ENCODE data around the gene SLC4A11. TPM values are rescaled to one million over a fixed set of nuclear protein-coding genes. Genes with fewer than 3 reads are reported as not detected.
"Not testable (repeated sequence)": the region's sequence is repeated elsewhere in the genome, so short reads cannot be mapped to it uniquely, and the experiment has no call there.

Gene SLC4A11
- total RNA-seq, 1 donor from 2014 or later = under 0.01 TPM

GRCh38 chr20:3183896-3184612 is 54.9 kb downstream of the SLC4A11 start:
- no peaks in the 10 kb centered on the region for H3K4me1 ChIP-seq (ENCODE audit: control insufficient read depth in 3 of 3, insufficient read depth in 3 of 3, low read length in 3 of 3)
- H3K27ac ChIP-seq (ENCODE audit: low read depth, low read length) = no peak overlapping the region
- H3K27me3 ChIP-seq (ENCODE audit: control insufficient read depth in 3 of 3, insufficient read depth in 3 of 3, low read length in 3 of 3) = no peaks in the 10 kb centered on the region
- H3K4me3 ChIP-seq (ENCODE audit: low read length in 3 of 3) = no peak overlapping the region
- peaks cover 0 to 4% (median 2%) of the 10 kb centered on the region in 3 donors for H3K36me3 ChIP-seq (ENCODE audit: control insufficient read depth in 3 of 3, insufficient read depth in 3 of 3, low read length in 3 of 3)
- H3K9ac ChIP-seq (ENCODE audit: low read depth in 1 of 3, low read length in 3 of 3) = no peak overlapping the region
- H3K9me3 ChIP-seq (ENCODE audit: control insufficient read depth in 3 of 3, low read length in 3 of 3) = no peaks in the 10 kb centered on the region

GRCh38 chr20:3182429-3182828 is 56.6 kb downstream of the SLC4A11 start:
- H3K9me3 ChIP-seq (ENCODE audit: control insufficient read depth in 3 of 3, low read length in 3 of 3); H3K36me3 ChIP-seq (ENCODE audit: control insufficient read depth in 3 of 3, insufficient read depth in 3 of 3, low read length in 3 of 3); H3K4me3 ChIP-seq (ENCODE audit: low read length in 3 of 3); H3K27ac ChIP-seq (ENCODE audit: low read depth, low read length); H3K9ac ChIP-seq (ENCODE audit: low read depth in 1 of 3, low read length in 3 of 3); H3K27me3 ChIP-seq (ENCODE audit: control insufficient read depth in 3 of 3, insufficient read depth in 3 of 3, low read length in 3 of 3); H3K4me1 ChIP-seq (ENCODE audit: control insufficient read depth in 3 of 3, insufficient read depth in 3 of 3, low read length in 3 of 3): not testable (repeated sequence)

GRCh38 chr20:3181270-3181669 is 57.7 kb downstream of the SLC4A11 start:
- H3K27ac ChIP-seq (ENCODE audit: low read depth, low read length) = no peak overlapping the region
- H3K9me3 ChIP-seq (ENCODE audit: control insufficient read depth in 3 of 3, low read length in 3 of 3) = no peaks in the 10 kb centered on the region
- H3K9ac ChIP-seq (ENCODE audit: low read depth in 1 of 3, low read length in 3 of 3) = no peak overlapping the region
- no peaks in the 10 kb centered on the region for H3K27me3 ChIP-seq (ENCODE audit: control insufficient read depth in 3 of 3, insufficient read depth in 3 of 3, low read length in 3 of 3)
- H3K4me3 ChIP-seq (ENCODE audit: low read length in 3 of 3) = no peak overlapping the region
- H3K36me3 ChIP-seq (ENCODE audit: control insufficient read depth in 3 of 3, insufficient read depth in 3 of 3, low read length in 3 of 3) = peaks cover 0 to 4% (median 2%) of the 10 kb centered on the region in 3 donors
- H3K4me1 ChIP-seq (ENCODE audit: control insufficient read depth in 3 of 3, insufficient read depth in 3 of 3, low read length in 3 of 3) = no peaks in the 10 kb centered on the region

- H3K9me3 ChIP-seq (ENCODE audit: control insufficient read depth in 3 of 3, low read length in 3 of 3) = no peaks in the 10 kb centered on the region
These were observed 58.7 kb downstream of the SLC4A11 start for GRCh38 chr20:3180319-3180718.

GRCh38 chr20:3177746-3178485 is 61.1 kb downstream of the SLC4A11 start:
- Histone ChIP-seq H3K27ac (ENCODE audit: low read depth, low read length) (no peak overlapping the region), H3K9me3 (ENCODE audit: control insufficient read depth in 3 of 3, low read length in 3 of 3) (no peaks in the 10 kb centered on the region), H3K4me3 (ENCODE audit: low read length in 3 of 3) (no peak overlapping the region), H3K27me3 (ENCODE audit: control insufficient read depth in 3 of 3, insufficient read depth in 3 of 3, low read length in 3 of 3) (peaks cover 0 to 8% (median 0%) of the 10 kb centered on the region in 3 donors), H3K9ac (ENCODE audit: low read depth in 1 of 3, low read length in 3 of 3) (no peak overlapping the region), H3K4me1 (ENCODE audit: control insufficient read depth in 3 of 3, insufficient read depth in 3 of 3, low read length in 3 of 3) (peaks cover 3 to 8% (median 6%) of the 10 kb centered on the region in 3 donors), H3K36me3 (ENCODE audit: control insufficient read depth in 3 of 3, insufficient read depth in 3 of 3, low read length in 3 of 3) (peaks cover 0 to 4% (median 0%) of the 10 kb centered on the region in 3 donors)

More at GRCh38 chr20:3180319-3180718, 58.7 kb downstream of the SLC4A11 start:
- H3K36me3 ChIP-seq (ENCODE audit: control insufficient read depth in 3 of 3, insufficient read depth in 3 of 3, low read length in 3 of 3) = peaks cover 0 to 4% (median 2%) of the 10 kb centered on the region in 3 donors
- H3K9ac ChIP-seq (ENCODE audit: low read depth in 1 of 3, low read length in 3 of 3) = no peak overlapping the region
- H3K27ac ChIP-seq (ENCODE audit: low read depth, low read length) = no peak overlapping the region
- no peak overlapping the region for H3K4me3 ChIP-seq (ENCODE audit: low read length in 3 of 3)
- no peaks in the 10 kb centered on the region for H3K27me3 ChIP-seq (ENCODE audit: control insufficient read depth in 3 of 3, insufficient read depth in 3 of 3, low read length in 3 of 3)
- H3K4me1 ChIP-seq (ENCODE audit: control insufficient read depth in 3 of 3, insufficient read depth in 3 of 3, low read length in 3 of 3) = no peaks in the 10 kb centered on the region

Other genes starting within 250 kb of the SLC4A11 start
- not detected for gene GNRH2, start 195.6 kb downstream of the SLC4A11 start, total RNA-seq
- gene MRPS26, start 193.1 kb downstream of the SLC4A11 start, total RNA-seq = 25.6 TPM
- gene OXT, start 167.6 kb downstream of the SLC4A11 start, total RNA-seq = not detected
- not detected for gene AVP, start 154.5 kb downstream of the SLC4A11 start, total RNA-seq
- 12.5 TPM for gene FASTKD5, start 79.3 kb downstream of the SLC4A11 start, total RNA-seq
- gene UBOX5, start 79.3 kb downstream of the SLC4A11 start, total RNA-seq = 3.1 TPM
- gene LZTS3, start 65.6 kb downstream of the SLC4A11 start, total RNA-seq = 1.6 TPM
- 20.4 TPM for gene DDRGK1, start 34.5 kb downstream of the SLC4A11 start, total RNA-seq
- gene ITPA, start 29.7 kb downstream of the SLC4A11 start, total RNA-seq = 42.8 TPM
- 13.6 TPM for gene DNAAF9, start 168.5 kb upstream of the SLC4A11 start, total RNA-seq
- gene ATRN, start 231.8 kb upstream of the SLC4A11 start, total RNA-seq = 21.4 TPM

All from skeletal muscle tissue (tissue), 4 donors.